Pons (tissue), 1 donor: ENCODE data around the gene CMTM1.

Source experiments
- DNase-seq: peaks from one replicate; pipeline ENCODE4 v3.0.0-alpha.2; 2016; ENCODE audit warnings: low spot score

CMTM1 gene

GRCh38 chr16:66566051-66566901 is at the start of gene CMTM1:
Gene CMTM1, plus strand, starts transcription at chr16:66566439. Its CDS starts 75 bp downstream, at chr16:66566514.
- no peak for DNase-seq

GRCh38 chr16:66516509-66516807 is 49.8 kb upstream of the CMTM1 start:
- no peak for DNase-seq

- DNase-seq, result peak; percentile 98
Measured at GRCh38 chr16:66516808-66517585, 49.2 kb upstream of the CMTM1 start.

GRCh38 chr16:66517586-66518263 is 48.5 kb upstream of the CMTM1 start:
- peak; percentile 29 for DNase-seq

GRCh38 chr16:66519482-66520373 is 46.5 kb upstream of the CMTM1 start:
- no peak for DNase-seq

GRCh38 chr16:66520406-66521170 is 45.7 kb upstream of the CMTM1 start:
- peak; percentile 70 for DNase-seq

- no peak for DNase-seq
Measured at GRCh38 chr16:66521252-66521713, 45.0 kb upstream of the CMTM1 start.

- peak; percentile 62 for DNase-seq
Measured at GRCh38 chr16:66521951-66522771, 44.1 kb upstream of the CMTM1 start.

GRCh38 chr16:66522816-66523590 is 43.2 kb upstream of the CMTM1 start:
- no peak for DNase-seq

GRCh38 chr16:66523861-66524354 is 42.3 kb upstream of the CMTM1 start:
- DNase-seq, result no peak

GRCh38 chr16:66524601-66525164 is 41.6 kb upstream of the CMTM1 start:
- peak; percentile 87 for DNase-seq

- DNase-seq, result no peak
Measured at GRCh38 chr16:66525396-66526180, 40.7 kb upstream of the CMTM1 start.

- no peak for DNase-seq
Measured at GRCh38 chr16:66528294-66528693, 37.9 kb upstream of the CMTM1 start.

GRCh38 chr16:66529475-66529874 is 36.8 kb upstream of the CMTM1 start:
- no peak for DNase-seq

- no peak for DNase-seq
Measured at GRCh38 chr16:66534376-66534799, 31.9 kb upstream of the CMTM1 start.

GRCh38 chr16:66536525-66536924 is 29.7 kb upstream of the CMTM1 start:
- DNase-seq, result no peak

GRCh38 chr16:66537236-66537635 is 29.0 kb upstream of the CMTM1 start:
- no peak for DNase-seq

- no peak for DNase-seq
Measured at GRCh38 chr16:66538910-66539309, 27.3 kb upstream of the CMTM1 start.
